Neural progenitor cell (in vitro differentiated cells): ENCODE measurements around the gene KRT2. TPM values are rescaled to one million over a fixed set of nuclear protein-coding genes. Genes with fewer than 3 reads are reported as not detected.

ENCODE experiments used
- DNase-seq: peaks from one replicate; pipeline ENCODE4 v3.0.0-alpha.2; 2016; ENCODE audit warnings: low spot score
- H2AFZ ChIP-seq: fragments of 200-600 bp; sonication (generic); replicated peaks from 2 replicates; pipeline ENCODE4 v1.6.1; 2016; ENCODE audit warnings: antibody characterized with exemption
- H3F3A ChIP-seq: fragments of 200-600 bp; sonication (generic); 2 replicates; pipeline ENCODE4 v1.6.1; 2016; ENCODE audit warnings: antibody characterized with exemption, low read depth
- H3K27ac ChIP-seq: fragments of 200-600 bp; sonication (generic); 2 replicates; pipeline ENCODE4 v1.5.1; 2016; ENCODE audit warnings: mild to moderate bottlenecking
- H3K27me3 ChIP-seq: fragments of 200-600 bp; sonication (generic); 2 replicates; pipeline ENCODE4 v1.6.1; 2016; ENCODE audit warnings: mild to moderate bottlenecking, moderate library complexity
- H3K36me3 ChIP-seq: fragments of 200-600 bp; sonication (generic); 2 replicates; pipeline ENCODE4 v1.5.1; 2016
- H3K4me1 ChIP-seq: fragments of 200-600 bp; sonication (generic); 2 replicates; pipeline ENCODE4 v1.6.1; 2016; ENCODE audit warnings: mixed run types
- H3K4me2 ChIP-seq: fragments of 200-600 bp; sonication (generic); 2 replicates; pipeline ENCODE4 v1.6.1; 2016
- H3K4me3 ChIP-seq: fragments of 200-600 bp; sonication (generic); 2 replicates; pipeline ENCODE4 v1.5.1; 2016
- H3K79me2 ChIP-seq: fragments of 200-600 bp; sonication (generic); 2 replicates; pipeline ENCODE4 v1.6.1; 2016; ENCODE audit warnings: low read depth
- H3K9ac ChIP-seq: fragments of 200-600 bp; sonication (generic); 2 replicates; pipeline ENCODE4 v1.6.1; 2016
- H3K9me3 ChIP-seq: fragments of 200-600 bp; sonication (generic); 2 replicates; pipeline ENCODE4 v1.5.1; 2016; ENCODE audit warnings: low read depth
- H4K20me1 ChIP-seq: fragments of 200-600 bp; sonication (generic); 2 replicates; pipeline ENCODE4 v1.6.1; 2016; ENCODE audit warnings: low read depth
- H3K27ac Mint-ChIP-seq: 3 replicates; pipeline ENCODE4 v1.8.0; 2021; ENCODE audit warnings: mixed read lengths
- H3K27me3 Mint-ChIP-seq: 2 replicates; pipeline ENCODE4 v1.8.0; 2022; ENCODE audit warnings: low read depth, mild to moderate bottlenecking, inconsistent platforms, moderate library complexity, mixed read lengths; ENCODE audit not compliant: insufficient read depth
- H3K36me3 Mint-ChIP-seq: 3 replicates; pipeline ENCODE4 v1.8.0; 2021; ENCODE audit warnings: mixed read lengths
- H3K4me1 Mint-ChIP-seq: 3 replicates; pipeline ENCODE4 v1.8.0; 2021; ENCODE audit warnings: mixed read lengths
- H3K4me3 Mint-ChIP-seq: 3 replicates; pipeline ENCODE4 v1.8.0; 2021; ENCODE audit warnings: mild to moderate bottlenecking, moderate library complexity, mixed read lengths
- H3K9me3 Mint-ChIP-seq: 3 replicates; pipeline ENCODE4 v1.8.0; 2020; ENCODE audit warnings: mixed read lengths
- EZH2 ChIP-seq: fragments of 200-600 bp; sonication (generic); IDR thresholded peaks from 2 replicates; pipeline ENCODE4 v1.6.1; 2017; ENCODE audit warnings: antibody characterized with exemption, mild to moderate bottlenecking, moderate library complexity
- EZH2phosphoT487 ChIP-seq: fragments of 200-600 bp; sonication (generic); IDR thresholded peaks from 2 replicates; pipeline ENCODE4 v1.6.1; 2017; ENCODE audit warnings: antibody characterized with exemption
- total RNA-seq: library from RNA; depleted of rRNA; stranded (reverse); fragments of >200 nt; gene quantifications from 2 replicates; pipeline ENCODE4 v1.2.3, GENCODE V29; 2015; ENCODE audit warnings: low replicate concordance
- TF ChIP-seq, protein P1 (sequence below): fragments of 200-600 bp; sonication (generic); IDR thresholded peaks from 2 replicates; pipeline ENCODE4 v1.5.1; 2017; ENCODE audit warnings: antibody characterized with exemption, mild to moderate bottlenecking

KRT2 gene
- total RNA-seq, 1 donor from 2014 or later = not detected

DNA sequence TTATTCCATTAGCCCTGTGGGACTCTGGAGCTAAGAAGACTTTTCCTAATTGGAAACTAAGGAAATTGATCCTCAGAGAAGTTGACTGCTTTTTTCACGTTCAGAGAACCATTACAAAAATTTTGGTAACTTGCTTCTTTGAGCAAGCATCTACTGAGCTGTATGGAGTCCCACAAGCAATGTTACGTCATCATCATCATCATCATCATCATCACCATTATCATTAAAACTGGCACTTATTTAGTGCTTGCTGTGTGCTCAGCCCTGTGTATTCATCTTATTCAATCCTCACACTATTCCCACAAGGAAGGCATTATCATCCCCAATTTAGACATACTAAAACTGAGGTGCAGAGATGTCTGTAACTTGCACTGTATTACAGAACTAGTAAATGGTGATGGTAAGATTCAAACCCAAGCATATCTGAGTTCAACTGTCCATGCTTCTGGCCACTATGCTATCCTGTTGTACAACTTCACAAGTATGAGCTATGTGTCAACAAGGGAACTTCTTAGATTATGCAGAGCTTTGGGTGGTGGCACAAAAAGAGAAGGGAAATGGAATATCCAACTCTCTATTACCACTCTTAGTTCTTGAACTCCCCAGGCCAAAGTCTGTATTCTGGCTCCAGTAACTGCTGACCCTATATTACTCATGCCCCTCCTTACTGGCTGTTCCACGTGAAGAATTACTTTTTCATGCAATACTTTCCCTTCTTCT is 21.9 kb upstream of the KRT2 start:
- Histone ChIP-seq H3K27ac (no peak overlapping the region), H3K4me3 (no peak overlapping the region), H3K79me2 (no peaks in the 10 kb centered on the region), H3K9ac (no peak overlapping the region), H3F3A (no peaks in the 10 kb centered on the region), H3K4me2 (no peak overlapping the region), H3K36me3 (no peaks in the 10 kb centered on the region), H3K9me3 (no peaks in the 10 kb centered on the region), H3K4me1 (no peaks in the 10 kb centered on the region), H4K20me1 (no peaks in the 10 kb centered on the region), H3K27me3 (peaks cover 19% of the 10 kb centered on the region), H2AFZ (no peak overlapping the region)
- no peak for DNase-seq
- Mint-ChIP-seq H3K4me3 (no peak overlapping the region), H3K27me3 (peaks cover 4% of the 10 kb centered on the region), H3K36me3 (no peaks in the 10 kb centered on the region), H3K27ac (no peak overlapping the region), H3K4me1 (no peaks in the 10 kb centered on the region), H3K9me3 (no peaks in the 10 kb centered on the region)
- TF ChIP-seq EZH2phosphoT487 (no peak), EZH2 (no peak)
- TF ChIP-seq, protein P1, sequence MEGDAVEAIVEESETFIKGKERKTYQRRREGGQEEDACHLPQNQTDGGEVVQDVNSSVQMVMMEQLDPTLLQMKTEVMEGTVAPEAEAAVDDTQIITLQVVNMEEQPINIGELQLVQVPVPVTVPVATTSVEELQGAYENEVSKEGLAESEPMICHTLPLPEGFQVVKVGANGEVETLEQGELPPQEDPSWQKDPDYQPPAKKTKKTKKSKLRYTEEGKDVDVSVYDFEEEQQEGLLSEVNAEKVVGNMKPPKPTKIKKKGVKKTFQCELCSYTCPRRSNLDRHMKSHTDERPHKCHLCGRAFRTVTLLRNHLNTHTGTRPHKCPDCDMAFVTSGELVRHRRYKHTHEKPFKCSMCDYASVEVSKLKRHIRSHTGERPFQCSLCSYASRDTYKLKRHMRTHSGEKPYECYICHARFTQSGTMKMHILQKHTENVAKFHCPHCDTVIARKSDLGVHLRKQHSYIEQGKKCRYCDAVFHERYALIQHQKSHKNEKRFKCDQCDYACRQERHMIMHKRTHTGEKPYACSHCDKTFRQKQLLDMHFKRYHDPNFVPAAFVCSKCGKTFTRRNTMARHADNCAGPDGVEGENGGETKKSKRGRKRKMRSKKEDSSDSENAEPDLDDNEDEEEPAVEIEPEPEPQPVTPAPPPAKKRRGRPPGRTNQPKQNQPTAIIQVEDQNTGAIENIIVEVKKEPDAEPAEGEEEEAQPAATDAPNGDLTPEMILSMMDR = no peak

DNA sequence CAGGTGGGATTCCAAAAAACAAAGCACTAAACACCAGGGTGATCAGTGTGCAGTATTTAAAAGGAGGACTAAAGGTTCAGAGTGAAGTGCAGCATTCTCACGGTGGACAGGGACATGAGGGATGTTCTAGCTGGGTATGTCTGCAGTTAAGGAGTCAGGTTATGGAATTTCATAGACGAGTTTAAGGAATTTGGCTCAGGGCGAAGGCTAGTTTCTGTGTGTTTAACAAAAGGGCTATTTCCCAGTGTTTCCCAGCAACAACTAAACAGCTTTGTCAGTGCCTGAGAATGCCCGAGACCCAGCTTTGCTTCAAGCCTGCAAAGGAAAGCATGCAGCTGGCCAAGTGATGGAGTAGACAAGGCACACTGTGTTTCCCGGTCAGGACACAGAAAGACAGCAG is 21.2 kb upstream of the KRT2 start:
- H4K20me1 ChIP-seq = no peaks in the 10 kb centered on the region
- H3K4me3 Mint-ChIP-seq = no peak overlapping the region
- no peaks in the 10 kb centered on the region for H3K9me3 Mint-ChIP-seq
- no peak overlapping the region for H3K4me2 ChIP-seq
- no peak for DNase-seq
- peaks cover 13% of the 10 kb centered on the region for H3K27me3 ChIP-seq
- H3K27ac Mint-ChIP-seq = no peak overlapping the region
- H3K36me3 Mint-ChIP-seq = no peaks in the 10 kb centered on the region
- H3K4me1 Mint-ChIP-seq = no peaks in the 10 kb centered on the region
- H3K4me1 ChIP-seq = no peaks in the 10 kb centered on the region
- no peak overlapping the region for H3K9ac ChIP-seq
- no peaks in the 10 kb centered on the region for H3F3A ChIP-seq
- H2AFZ ChIP-seq = no peak overlapping the region
- H3K79me2 ChIP-seq = no peaks in the 10 kb centered on the region
- no peaks in the 10 kb centered on the region for H3K36me3 ChIP-seq
- H3K9me3 ChIP-seq = no peaks in the 10 kb centered on the region
- H3K4me3 ChIP-seq = no peak overlapping the region
- H3K27me3 Mint-ChIP-seq = peaks cover 4% of the 10 kb centered on the region
- TF ChIP-seq, protein P1 = no peak
- TF ChIP-seq EZH2phosphoT487 = no peak
- H3K27ac ChIP-seq = no peak overlapping the region

DNA sequence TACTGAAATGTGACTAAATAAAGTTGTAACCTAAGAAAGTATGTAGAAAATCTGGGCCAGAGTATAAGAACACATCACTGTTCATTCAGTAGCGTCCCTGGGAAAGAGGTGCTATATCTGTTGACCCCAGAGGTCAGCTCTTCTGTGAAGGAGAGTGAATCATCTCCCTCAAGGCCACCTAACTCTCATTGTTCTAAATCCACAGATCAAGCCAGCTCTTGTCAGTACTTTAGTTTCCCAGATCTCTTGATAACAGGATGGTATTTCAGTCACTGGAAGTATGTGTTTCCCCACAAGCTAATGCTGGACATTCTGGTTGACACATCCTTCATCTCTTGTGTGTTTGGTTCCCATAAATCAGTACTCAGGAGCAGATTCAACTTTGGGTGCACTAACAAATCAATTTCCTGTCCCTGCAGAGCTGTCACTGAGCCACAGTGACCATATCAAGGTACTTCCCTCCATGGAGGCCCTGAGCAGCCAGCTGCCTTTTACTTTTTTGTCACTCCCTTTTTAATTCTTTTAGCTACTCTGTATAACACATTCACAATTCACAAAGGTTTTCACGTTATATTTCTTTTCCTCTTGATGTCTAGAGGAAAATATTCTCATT is 20.4 kb upstream of the KRT2 start:
- Histone ChIP-seq H4K20me1 (no peaks in the 10 kb centered on the region), H3K4me2 (no peak overlapping the region), H3K4me3 (no peak overlapping the region), H2AFZ (no peak overlapping the region), H3K27me3 (peaks cover 5% of the 10 kb centered on the region), H3F3A (no peaks in the 10 kb centered on the region), H3K9ac (no peak overlapping the region), H3K79me2 (no peaks in the 10 kb centered on the region), H3K4me1 (no peaks in the 10 kb centered on the region), H3K36me3 (no peaks in the 10 kb centered on the region), H3K9me3 (no peaks in the 10 kb centered on the region), H3K27ac (no peak overlapping the region)
- Mint-ChIP-seq H3K27ac (no peak overlapping the region), H3K9me3 (no peaks in the 10 kb centered on the region), H3K27me3 (peaks cover 4% of the 10 kb centered on the region), H3K36me3 (no peaks in the 10 kb centered on the region), H3K4me1 (no peaks in the 10 kb centered on the region), H3K4me3 (no peak overlapping the region)
- no peak for DNase-seq
- TF ChIP-seq EZH2phosphoT487 (no peak), EZH2 (no peak)
- TF ChIP-seq, protein P1 = no peak
